Measurements from ENCODE around the gene SLC9A5.

The SLC9A5 gene, protein sequence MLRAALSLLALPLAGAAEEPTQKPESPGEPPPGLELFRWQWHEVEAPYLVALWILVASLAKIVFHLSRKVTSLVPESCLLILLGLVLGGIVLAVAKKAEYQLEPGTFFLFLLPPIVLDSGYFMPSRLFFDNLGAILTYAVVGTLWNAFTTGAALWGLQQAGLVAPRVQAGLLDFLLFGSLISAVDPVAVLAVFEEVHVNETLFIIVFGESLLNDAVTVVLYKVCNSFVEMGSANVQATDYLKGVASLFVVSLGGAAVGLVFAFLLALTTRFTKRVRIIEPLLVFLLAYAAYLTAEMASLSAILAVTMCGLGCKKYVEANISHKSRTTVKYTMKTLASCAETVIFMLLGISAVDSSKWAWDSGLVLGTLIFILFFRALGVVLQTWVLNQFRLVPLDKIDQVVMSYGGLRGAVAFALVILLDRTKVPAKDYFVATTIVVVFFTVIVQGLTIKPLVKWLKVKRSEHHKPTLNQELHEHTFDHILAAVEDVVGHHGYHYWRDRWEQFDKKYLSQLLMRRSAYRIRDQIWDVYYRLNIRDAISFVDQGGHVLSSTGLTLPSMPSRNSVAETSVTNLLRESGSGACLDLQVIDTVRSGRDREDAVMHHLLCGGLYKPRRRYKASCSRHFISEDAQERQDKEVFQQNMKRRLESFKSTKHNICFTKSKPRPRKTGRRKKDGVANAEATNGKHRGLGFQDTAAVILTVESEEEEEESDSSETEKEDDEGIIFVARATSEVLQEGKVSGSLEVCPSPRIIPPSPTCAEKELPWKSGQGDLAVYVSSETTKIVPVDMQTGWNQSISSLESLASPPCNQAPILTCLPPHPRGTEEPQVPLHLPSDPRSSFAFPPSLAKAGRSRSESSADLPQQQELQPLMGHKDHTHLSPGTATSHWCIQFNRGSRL

DNA sequence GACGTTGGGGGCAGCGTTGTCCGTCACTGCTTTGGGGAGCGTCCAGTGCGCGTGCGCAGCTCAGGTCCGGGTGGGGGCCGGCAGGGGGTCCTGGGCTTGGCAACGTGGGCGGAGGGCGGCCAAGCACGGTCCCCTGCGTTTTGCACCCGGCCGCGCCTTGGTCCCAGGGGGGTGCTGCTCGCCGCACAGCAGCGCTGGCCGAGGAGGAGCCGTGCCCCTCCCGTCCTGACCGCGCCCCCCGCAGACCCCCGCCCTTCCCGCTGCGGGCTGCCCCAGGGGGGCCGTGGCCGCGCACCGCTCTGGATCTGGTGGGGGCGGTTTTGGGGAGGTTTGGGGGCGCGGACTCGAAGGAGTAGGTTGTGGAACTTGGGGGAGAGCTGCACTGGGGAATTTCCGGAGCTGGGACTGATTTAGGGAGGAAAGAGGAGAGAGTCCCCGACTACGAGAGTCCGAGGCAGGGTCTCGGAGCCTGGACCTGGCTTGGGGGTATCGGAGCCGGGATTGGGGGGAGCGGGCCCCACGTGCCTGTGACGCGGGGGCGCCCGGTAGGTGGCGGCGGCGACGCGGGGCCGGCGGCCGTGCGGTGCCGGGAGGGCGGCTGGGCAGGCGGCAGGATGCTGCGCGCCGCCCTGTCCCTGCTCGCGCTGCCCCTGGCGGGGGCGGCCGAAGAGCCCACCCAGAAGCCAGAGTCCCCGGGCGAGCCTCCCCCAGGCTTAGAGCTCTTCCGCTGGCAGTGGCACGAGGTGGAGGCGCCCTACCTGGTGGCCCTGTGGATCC, at the start of gene SLC9A5:
Gene SLC9A5 (plus strand): TSS at position 579 of the 777 bp plus-strand sequence. CDS start 36 bp downstream, at position 615.
- peak; percentile 52 for DNase-seq

DNA sequence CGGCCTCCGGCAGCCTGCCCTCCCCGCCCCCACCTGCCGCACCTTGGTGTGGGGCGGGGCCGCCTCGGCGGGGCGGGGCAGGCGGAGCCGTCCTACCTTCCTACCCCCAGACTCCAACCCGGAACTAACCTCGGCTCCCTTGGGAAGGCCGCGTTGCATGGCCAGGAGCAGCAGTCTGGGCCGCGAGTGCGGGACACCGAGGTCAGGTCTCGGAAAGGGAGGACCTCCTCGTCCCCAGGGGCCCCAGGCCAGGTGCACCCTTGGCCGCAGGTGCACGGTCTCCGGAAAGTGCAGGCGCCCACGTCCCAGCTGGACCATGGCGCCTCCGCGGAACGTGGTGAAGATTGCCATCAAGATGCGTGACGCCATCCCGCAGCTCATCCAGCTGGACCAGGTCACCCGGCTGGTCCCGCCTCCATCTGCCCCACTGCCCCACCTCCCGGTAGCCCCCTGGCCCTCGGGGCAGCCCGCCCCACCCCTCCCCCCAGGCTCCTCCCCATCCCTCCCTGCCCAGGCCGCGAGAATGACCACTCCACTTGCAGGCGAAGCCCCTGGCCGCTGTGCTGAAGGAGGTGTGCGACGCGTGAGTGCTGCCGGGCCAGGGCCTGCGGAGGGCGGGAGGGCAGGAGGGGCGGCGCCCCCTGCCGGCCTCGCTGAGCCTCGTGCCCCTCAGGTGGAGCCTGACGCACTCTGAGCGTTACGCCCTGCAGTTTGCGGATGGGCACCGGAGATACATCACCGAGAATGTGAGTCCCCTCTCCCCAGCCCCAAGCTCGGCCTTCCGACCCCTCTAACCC, 49.6 kb upstream of the SLC9A5 start, which contains the start of gene ELMO3:
Gene ELMO3 (plus strand): TSS at position 121 of the 797 bp plus-strand sequence. CDS start 196 bp downstream, at position 317.
- no peak for DNase-seq

DNA sequence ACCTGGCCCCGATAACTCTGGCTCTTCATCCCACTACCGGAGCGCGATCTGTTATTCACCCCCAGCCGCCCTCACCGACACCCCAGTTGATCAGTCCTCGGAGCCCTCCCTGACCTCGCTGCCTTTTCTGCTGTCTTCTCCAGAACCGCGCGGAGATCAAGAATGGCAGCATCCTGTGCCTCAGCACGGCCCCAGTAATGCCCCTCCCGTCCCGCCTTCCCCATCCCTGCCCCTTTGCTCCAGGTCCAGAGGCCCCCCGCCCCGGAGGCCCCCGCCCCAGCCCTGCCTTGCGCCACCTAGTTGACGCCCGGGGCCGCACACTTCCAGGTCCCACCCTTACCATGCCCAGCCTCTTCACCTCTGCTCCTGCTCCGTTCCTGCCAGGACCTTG, 49.0 kb upstream of the SLC9A5 start:
- DNase-seq: no peak

DNA sequence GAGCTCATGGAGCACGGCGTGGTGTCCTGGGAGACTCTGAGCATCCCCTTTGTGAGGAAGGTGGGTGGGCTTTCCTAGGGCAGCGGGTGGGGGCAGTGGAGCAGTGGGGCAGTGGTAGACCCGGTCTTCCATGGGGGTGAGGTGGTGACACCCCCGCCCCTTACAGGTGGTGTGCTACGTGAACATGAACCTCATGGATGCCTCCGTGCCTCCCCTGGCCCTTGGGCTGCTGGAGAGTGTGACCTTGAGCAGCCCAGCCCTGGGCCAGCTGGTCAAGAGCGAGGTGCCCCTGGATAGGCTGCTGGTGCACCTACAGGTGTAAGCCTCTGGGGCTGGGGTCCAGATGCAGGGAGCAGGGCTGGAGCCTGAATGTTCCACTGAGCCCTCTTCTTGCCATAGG, 48.3 kb upstream of the SLC9A5 start:
- DNase-seq: no peak

DNA sequence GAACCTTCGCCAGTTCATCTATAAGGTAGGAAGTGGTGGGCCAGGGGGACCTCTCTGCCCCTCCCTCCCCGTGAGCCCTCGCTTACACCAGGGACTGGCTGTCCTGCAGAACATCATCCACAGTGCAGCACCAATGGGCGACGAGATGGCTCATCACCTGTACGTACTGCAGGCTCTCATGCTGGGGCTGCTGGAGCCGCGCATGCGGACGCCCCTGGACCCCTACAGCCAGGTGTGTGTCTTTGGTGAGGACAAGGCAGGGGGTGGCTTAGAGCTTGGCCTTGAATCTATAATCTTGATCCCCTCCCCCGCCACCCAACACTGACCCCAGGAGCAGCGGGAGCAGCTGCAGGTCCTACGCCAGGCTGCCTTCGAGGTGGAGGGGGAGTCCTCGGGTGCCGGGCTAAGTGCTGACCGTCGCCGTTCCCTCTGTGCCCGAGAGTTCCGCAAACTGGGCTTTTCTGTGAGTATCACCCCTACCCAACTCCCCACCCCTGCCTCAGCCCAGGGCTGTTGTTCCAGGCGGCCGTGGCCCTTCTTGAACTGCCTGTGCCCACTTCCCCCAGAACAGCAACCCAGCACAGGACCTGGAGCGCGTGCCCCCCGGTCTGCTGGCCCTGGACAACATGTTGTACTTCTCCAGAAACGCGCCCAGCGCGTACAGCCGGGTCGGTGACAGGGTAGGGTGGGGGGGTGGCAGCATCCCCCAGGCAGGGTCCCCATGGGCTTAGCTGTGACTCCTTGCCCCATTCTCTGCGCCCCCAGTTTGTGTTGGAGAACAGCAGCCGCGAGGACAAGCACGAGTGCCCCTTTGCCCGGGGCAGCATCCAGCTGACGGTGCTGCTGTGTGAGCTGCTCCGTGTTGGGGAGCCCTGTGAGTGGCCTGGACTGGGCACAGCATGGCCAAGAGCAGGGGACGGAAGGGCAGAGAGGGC, 47.1 kb upstream of the SLC9A5 start:
- DNase-seq: no peak

DNA sequence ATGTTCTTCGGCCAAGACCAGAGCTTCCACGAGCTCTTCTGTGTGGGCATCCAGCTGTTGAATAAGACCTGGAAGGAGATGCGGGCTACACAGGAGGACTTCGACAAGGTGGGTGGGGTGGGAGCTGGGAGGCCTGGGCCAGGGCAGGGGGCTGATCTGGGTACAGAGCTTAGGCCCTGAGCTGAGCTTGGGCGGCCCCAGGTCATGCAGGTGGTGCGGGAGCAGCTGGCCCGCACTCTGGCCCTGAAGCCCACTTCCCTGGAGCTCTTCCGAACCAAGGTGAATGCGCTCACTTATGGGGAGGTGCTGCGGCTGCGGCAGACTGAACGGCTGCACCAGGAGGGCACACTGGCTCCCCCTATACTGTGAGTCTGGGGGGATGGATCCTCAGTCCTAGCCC, 46.4 kb upstream of the SLC9A5 start:
- no peak for DNase-seq

DNA sequence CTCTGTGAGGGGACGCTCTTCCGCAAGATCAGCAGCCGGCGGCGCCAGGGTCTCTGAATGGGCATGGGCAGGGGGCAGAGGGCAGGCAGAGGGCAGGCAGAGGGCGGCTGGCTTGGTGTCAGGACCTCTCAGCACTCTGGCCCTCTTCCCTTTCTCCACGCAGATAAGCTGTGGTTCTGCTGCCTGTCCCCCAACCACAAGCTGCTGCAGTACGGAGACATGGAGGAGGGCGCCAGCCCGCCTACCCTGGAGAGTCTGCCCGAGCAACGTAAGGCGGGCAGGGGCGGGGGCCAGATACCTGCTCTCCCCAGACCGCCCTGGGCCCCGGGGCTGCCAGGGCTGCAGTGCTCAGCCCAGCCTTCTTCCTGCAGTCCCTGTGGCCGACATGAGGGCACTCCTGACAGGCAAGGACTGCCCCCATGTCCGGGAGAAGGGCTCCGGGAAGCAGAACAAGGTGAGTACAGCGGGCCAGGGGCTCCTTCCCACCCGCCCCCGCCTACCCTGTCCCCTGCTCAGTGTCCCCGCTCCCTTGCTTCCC, 45.8 kb upstream of the SLC9A5 start:
- DNase-seq: no peak

DNA sequence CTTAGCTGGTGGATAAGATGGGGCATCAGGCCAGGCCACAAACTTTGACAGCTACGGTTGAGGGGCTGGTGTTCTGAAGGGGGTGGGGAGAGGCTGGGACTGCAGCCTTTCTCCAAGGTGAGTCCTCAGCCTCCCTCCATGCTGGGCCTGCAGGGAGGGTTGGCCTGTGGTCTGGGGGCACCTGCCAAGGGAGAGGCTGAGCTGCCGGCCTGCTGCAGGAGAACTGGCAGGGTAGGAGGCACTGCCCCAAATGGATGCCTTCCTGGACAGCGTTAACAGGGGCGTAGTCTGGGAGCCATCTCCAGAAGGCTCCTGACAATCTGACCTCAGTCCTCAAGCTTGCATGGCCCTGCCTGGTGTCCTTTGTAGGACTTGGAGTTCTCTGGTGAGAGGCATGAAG, 44.7 kb upstream of the SLC9A5 start:
- no peak for DNase-seq

DNA sequence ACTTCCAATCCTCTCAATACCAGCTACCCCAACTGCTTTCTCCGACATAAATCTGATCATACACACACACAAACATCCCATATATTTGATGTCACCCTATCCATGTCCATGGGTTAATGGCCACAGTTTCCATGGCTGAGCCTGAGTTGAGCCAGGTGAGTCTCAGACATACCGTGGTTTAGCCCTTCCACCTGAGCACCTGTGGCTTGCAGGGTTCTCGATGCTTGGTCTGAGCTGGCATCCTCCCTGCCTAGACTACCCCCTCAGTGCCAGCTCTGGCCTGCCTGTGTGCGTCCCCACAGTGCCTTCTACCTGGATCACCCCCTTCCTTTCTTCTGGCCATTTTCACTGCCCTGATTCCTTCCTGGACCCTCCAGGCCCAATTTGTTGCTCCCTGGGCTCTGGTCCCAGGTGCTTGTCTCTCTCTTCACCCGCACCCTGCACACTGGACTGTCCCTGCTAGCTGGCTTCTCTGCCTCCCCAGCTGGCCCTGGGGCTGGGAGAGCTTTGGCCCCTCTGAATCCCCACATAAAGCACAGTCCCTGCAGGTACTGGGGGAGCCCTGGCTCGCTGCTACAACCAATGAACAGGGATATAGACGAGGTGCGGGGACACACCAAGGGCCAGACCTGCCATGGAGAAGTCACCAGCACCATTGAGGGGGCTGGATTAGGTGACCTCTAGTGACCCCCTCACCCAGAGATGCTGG, 42.5 kb upstream of the SLC9A5 start:
- DNase-seq: no peak

DNA sequence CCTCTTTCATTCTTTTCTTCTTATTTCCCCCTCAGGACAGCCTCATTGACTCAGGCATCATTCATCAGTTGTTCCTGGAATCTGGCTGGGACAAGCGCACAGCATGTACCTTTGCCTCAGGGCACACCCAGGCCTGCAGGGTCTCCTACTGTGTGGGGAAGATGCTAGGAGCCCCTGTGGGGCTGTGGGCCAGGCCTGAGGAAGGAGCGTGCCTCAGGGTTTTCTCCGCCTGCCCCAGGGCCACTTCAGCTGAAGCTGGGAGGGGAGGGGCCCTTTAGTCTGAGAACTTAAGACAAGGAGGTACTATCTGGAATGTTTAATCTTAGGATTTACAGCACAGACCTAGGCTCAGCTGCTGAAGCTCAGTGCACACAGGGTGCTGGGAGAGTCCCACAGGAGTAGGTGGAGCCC, 41.9 kb upstream of the SLC9A5 start:
- DNase-seq: no peak

DNA sequence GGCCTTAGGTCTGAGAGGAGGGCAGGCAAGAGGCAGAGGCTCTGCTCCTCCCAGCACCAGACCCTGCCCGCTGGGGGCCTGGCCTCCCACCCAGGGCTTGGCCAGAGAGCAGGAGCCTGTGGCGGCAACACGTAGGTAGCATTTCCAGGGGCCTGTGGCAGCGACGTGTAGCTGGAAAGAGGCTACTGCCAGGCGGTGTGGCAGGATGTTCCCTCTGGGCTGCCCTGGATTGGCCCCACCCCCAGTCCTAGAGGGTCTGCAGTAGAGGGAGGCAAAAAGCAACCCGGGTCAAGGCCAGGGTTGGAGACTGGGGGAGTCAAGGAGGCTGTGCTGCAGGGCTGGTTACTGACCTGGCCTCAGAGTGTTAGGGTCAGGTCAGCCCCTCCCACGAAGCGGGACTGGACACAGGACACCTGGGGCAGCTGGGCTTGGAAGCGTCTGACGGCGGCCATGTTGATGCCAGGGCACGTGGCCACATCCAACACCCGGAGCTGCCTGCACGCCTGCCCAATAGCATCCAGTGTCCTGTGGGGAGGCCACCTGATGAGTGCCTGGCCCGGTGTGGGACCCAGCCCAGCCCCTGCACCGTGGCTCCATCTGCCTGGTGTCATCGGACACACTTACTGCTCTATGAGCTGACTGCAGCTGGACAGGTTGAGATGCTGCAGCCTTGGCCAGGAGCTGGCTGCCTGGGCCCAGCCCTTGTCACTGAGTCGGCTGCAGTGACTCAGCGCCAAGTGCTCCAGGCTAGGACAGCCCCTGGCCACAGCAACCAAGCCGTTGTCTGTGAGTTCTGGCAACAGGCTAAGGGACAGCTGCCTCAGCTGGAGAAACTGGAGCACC, 41.3 kb upstream of the SLC9A5 start:
- no peak for DNase-seq

DNA sequence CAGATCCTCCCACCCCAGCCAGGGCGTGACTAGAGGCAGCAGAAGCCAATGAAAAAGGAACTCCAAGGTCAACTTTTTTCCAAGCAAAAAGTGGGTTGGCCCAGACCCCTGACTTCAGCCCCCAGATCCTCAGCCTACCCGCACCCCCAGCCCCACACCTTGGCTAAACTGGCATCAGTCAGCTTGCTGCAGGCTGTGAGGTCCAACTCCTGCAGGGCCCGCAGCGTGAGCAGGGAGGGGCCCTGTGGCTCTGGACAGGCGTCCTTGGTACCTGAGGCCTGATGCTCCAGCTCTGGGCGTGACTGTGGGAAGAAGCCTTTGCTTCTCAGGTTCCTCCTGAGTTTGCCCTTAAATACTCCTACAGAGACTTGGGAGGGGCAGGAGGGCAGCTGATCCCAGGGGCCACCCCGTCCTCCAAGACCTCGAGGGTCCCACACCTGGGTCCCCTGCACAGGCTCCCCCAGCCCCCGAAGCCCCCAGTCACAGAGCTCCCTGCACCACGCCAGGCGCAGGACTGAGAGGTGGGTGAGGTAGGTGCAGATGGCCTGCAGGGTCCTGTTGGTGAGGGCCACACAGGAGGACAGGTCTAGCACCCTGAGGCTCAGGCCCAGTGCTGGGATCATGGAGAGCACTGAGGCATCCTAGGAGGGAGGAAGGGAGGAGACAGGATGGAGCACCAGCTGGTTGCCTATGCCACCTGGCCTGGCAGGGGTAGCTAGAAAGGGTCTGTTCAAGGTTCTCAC, 40.5 kb upstream of the SLC9A5 start:
- DNase-seq: no peak

DNA sequence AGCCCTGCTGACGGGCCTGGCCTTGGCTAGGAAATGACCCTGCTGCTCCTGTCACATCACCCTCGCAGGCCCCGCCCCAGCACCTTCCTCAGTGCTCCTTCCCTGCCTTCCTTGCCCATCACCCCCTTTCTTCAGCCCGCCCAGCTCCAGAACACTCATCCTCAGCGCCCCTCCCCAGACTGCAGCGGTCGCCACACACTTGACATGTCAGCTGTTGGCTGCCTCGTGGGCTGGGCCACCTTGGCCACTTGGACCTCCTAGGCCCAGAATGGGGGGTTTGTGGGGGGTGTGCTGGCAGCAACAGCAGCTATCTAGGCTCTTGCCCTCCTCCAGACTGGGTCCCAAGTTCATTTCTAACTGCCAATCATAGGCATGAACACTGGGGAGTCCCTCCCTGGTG, 39.2 kb upstream of the SLC9A5 start:
- no peak for DNase-seq

DNA sequence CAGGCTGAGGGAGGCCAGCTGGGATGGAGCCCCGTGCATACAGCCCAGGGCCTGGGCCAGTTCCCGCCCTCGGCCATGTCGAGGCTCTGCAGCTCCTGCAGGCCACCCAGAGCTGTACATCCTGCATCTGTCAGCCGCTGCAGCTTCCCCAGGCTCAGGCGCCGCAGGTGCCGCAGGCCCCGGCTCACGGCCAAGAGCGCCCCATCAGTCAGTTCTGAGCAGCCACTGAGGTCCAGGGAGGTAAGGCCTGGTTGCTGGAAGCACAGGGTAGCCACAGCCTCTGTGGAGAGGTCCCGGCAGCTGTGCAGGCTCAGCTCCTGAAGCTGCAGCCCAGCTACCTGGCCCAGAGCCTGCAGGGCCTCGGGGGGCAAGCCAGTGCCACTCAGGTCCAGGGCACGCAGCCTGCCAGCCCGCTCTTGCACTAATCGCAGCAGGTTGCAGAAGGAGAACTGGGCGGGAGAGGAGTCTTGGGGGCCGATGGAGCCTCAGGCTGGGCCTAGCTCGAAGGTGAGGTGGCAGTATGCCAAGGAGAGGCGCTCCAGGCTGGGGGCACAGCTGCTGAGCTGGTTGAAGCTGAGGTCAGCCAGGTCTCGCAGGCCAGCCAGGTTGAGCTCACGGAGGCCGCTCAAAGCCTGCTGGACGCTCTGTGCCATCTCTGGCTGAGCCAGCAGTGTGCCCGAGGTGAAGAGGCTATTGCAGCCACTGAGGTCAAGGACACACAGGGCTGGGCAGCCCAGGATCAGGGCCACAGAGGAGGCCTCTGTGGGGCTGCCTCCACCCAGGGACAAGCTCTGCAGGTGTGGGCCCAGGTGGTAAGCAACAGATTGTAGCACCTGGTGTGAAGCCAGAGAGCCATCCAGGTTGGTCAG, 38.5 kb upstream of the SLC9A5 start:
- no peak for DNase-seq

DNA sequence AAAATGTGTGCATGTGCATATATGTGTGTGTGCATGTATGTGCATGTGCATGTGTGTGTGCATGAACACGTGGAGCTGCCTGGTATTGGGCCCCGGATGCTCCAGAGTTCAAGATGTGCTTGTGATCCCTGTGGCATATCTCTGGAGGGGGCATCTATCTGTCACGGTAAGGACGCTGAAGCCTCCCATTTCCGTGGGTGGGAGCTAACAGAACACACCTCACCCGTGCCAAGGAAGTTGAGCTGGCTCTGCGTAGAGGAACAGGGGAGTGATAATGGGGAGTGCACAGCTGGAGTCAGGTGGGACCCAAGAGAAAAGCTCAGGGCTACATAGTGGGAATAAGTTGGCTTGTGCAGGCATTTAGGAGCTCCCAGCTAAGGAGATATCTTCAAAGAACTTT, 37.1 kb upstream of the SLC9A5 start:
- no peak for DNase-seq

DNA sequence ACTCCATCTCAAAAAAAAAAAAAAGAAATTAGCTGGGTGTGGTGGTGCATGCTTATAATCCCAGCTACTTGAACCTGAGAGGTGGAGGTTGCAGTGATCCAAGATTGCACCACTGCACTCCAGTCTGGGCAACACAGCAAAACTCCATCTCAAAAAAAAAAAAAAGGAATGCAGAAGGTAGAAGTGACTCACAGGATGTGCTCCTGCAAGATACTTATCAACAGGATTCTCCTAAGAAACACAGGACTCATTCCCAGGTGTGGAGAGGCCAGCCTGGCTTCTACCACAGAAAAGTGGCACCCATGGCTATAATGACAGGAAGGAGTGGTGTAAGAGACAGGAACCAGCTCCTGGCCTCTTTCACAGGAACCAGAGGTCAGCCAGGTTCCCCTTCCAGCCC, 36.0 kb upstream of the SLC9A5 start:
- DNase-seq: no peak
